ENCODE results near the gene CES1.
"Not testable (repeated sequence)": the region's sequence is repeated elsewhere in the genome, so short reads cannot be mapped to it uniquely, and the experiment has no call there.

CES1 gene

DNA sequence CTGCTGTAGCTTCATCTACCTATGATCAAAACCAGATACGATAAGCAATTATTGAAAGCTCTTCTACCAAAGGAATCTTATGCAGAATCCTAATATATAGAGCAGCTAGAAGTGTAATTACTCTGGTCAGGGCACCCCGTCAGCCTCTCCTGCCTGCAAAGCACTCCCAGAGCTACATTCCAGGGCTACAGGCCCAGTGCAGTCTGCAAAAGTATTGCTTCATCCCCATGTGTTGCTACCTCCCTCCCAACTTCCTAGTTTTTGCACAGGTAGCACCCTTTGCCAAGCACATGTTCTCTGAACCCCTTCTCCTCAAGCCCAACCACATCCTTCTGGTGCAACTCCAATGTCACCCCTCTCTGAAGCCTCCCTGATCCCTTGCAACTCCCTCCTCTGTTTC is 35.2 kb upstream of the CES1 start:
- no peak for TF ChIP-seq ZFX (IDR thresholded peaks at IDR 0.05)
- TF ChIP-seq, protein P1, sequence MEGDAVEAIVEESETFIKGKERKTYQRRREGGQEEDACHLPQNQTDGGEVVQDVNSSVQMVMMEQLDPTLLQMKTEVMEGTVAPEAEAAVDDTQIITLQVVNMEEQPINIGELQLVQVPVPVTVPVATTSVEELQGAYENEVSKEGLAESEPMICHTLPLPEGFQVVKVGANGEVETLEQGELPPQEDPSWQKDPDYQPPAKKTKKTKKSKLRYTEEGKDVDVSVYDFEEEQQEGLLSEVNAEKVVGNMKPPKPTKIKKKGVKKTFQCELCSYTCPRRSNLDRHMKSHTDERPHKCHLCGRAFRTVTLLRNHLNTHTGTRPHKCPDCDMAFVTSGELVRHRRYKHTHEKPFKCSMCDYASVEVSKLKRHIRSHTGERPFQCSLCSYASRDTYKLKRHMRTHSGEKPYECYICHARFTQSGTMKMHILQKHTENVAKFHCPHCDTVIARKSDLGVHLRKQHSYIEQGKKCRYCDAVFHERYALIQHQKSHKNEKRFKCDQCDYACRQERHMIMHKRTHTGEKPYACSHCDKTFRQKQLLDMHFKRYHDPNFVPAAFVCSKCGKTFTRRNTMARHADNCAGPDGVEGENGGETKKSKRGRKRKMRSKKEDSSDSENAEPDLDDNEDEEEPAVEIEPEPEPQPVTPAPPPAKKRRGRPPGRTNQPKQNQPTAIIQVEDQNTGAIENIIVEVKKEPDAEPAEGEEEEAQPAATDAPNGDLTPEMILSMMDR (conservative IDR thresholded peaks at IDR 0.05): no peak
- no peak overlapping the region for H3K27ac ChIP-seq

DNA sequence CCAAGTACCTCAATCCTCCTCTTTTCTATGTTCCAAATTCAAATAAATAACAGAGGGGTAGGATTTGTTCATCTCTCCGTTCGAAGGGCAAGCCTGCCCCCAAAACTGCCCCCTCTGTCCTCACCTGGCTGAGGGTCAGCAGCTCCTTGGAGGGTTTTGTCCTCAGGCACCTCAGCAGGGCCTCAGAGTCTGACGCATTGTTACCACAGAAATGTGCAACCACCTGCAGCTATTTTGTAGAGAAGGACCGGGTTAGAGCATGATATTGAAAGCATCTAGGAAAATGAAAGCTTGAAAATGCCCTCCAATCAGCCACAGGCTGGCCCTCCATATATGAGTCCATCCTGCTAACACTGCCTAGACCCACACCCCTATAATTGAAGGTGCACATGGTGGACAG is 28.4 kb upstream of the CES1 start:
- H3K27ac ChIP-seq: no peak overlapping the region

DNA sequence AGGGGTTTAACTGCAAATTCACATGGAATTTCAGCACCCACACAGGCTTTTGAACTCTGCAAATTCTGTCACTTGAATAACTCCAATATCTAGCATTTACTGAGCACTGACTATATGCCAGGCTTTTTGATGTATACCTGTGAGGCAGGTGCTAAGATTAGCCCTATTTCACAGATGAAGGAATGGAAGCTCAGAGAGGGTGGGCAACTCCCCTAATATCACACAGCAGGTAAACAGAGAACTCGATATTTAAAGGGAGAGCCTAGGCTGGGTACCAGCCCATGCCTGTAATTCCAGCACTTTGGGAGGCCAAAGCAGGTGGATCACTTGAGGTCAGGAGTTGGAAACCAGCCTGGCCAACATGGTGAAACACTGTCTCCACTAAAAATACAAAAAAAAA is 24.8 kb upstream of the CES1 start:
- not testable (repeated sequence) for H3K27ac ChIP-seq

More for the DNA sequence above, 28.4 kb upstream of the CES1 start:
- TF ChIP-seq ZFX (IDR thresholded peaks at IDR 0.05): no peak
- TF ChIP-seq, protein P1 (conservative IDR thresholded peaks at IDR 0.05): no peak

GRCh38 chr16:55856950-55857349 is 24.1 kb upstream of the CES1 start:
- TF ChIP-seq, protein P1 (conservative IDR thresholded peaks at IDR 0.05): no peak
- TF ChIP-seq ZFX (IDR thresholded peaks at IDR 0.05): no peak
- H3K27ac ChIP-seq: no peak overlapping the region

- no peak overlapping the region for H3K27ac ChIP-seq
- no peak for TF ChIP-seq ZFX (IDR thresholded peaks at IDR 0.05)
- TF ChIP-seq, protein P1 (conservative IDR thresholded peaks at IDR 0.05): no peak
These were observed 20.2 kb upstream of the CES1 start for GRCh38 chr16:55853114-55853513.

DNA sequence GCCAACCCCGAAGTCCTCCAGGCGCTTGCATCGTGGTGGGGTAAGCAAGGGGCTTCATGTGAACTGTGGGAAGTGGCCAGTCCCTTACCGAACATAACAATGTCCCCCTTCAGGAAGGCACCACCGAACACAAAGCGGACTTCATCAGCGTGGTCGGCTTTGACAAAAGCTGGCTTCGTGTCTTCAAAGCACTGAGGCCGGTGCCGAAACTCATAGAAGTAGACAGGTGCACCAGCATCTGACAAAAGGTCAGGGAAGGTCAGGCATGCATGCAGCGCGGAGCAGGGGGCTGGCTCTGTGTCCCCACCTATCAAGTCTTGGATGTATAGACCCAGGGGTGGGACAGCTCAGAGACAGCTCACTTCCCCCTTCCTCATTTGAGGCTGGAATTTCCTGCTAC is 16.6 kb upstream of the CES1 start:
- TF ChIP-seq ZFX (IDR thresholded peaks at IDR 0.05): no peak
- TF ChIP-seq, protein P1 (conservative IDR thresholded peaks at IDR 0.05): no peak
- H3K27ac ChIP-seq: no peak overlapping the region

GRCh38 chr16:55846598-55847346 is 13.9 kb upstream of the CES1 start:
- no peak overlapping the region for H3K27ac ChIP-seq
- TF ChIP-seq, protein P1 (conservative IDR thresholded peaks at IDR 0.05): no peak
- no peak for TF ChIP-seq ZFX (IDR thresholded peaks at IDR 0.05)

- H3K27ac ChIP-seq: no peak overlapping the region
- TF ChIP-seq, protein P1 (conservative IDR thresholded peaks at IDR 0.05): peak; percentile 58
- TF ChIP-seq ZFX (IDR thresholded peaks at IDR 0.05): no peak
These were observed 10.2 kb upstream of the CES1 start for GRCh38 chr16:55843105-55843395.

All from C4-2B (cell line).